SH-SY5Y (cell line): ENCODE measurements around the gene WWOX.

Experiments used
- GATA2 ChIP-seq: IDR thresholded peaks from 2 replicates; pipeline ENCODE4 v1.6.1; 2011; ENCODE audit warnings: mild to moderate bottlenecking, low read depth, low read length
- GATA3 ChIP-seq: IDR thresholded peaks from 2 replicates; pipeline ENCODE4 v1.6.1; 2011; ENCODE audit warnings: low read depth, mild to moderate bottlenecking, low read length, moderate library complexity

DNA sequence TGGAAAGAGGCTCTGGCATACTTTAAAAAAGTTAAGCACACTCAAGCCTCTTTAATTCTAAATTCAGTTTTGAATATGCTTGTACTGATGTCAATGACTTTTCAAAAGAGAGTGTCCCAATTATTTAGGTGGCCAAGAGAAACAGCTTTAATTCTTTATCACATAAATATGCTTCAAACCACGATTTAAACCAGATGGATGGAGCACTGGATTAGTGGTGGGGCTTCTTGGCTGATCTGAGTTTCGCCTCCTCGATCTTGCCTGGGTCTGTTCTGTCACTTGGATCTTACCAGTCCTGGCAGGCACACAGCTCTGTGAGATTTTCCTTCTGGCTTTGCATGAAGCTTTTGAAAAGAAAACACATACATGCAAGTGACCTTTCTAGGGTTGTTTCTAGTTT lies 1033.2 kb downstream of the WWOX start:
- TF ChIP-seq GATA3 (no peak), GATA2 (no peak)
